SKM-1 (cell line): ENCODE measurements around the gene ELMO1.

ENCODE experiments used
- DNase-seq: peaks from one replicate; lab custom pipeline; 2025; ENCODE audit not compliant: unreplicated experiment; lab: John Stamatoyannopoulos, UW

The ELMO1 gene

GRCh38 chr7:37037286-37037685 lies 411.4 kb downstream of the ELMO1 start:
- no peak for DNase-seq

GRCh38 chr7:37035631-37036030 lies 413.0 kb downstream of the ELMO1 start:
- no peak for DNase-seq

- no peak for DNase-seq
These were observed 415.5 kb downstream of the ELMO1 start for GRCh38 chr7:37033141-37033540.

GRCh38 chr7:37032258-37032601 lies 416.4 kb downstream of the ELMO1 start:
- no peak for DNase-seq

GRCh38 chr7:37031571-37032257 lies 416.9 kb downstream of the ELMO1 start:
- DNase-seq, result no peak

GRCh38 chr7:37028909-37029440 lies 419.7 kb downstream of the ELMO1 start:
- DNase-seq, result no peak

GRCh38 chr7:37027557-37028341 lies 420.9 kb downstream of the ELMO1 start:
- no peak for DNase-seq

- no peak for DNase-seq
These were observed 421.6 kb downstream of the ELMO1 start for GRCh38 chr7:37027104-37027503.

GRCh38 chr7:37018954-37019353 lies 429.7 kb downstream of the ELMO1 start:
- no peak for DNase-seq

- no peak for DNase-seq
These were observed 432.4 kb downstream of the ELMO1 start for GRCh38 chr7:37016064-37016878.

- DNase-seq, result no peak
These were observed 433.2 kb downstream of the ELMO1 start for GRCh38 chr7:37015353-37016034.

GRCh38 chr7:37013771-37014170 lies 434.9 kb downstream of the ELMO1 start:
- no peak for DNase-seq

GRCh38 chr7:37011151-37011890 lies 437.3 kb downstream of the ELMO1 start:
- no peak for DNase-seq

- no peak for DNase-seq
These were observed 439.5 kb downstream of the ELMO1 start for GRCh38 chr7:37009125-37009675.

GRCh38 chr7:37007691-37008090 lies 441.0 kb downstream of the ELMO1 start:
- DNase-seq, result no peak

- no peak for DNase-seq
These were observed 441.4 kb downstream of the ELMO1 start for GRCh38 chr7:37007268-37007667.

- no peak for DNase-seq
These were observed 441.9 kb downstream of the ELMO1 start for GRCh38 chr7:37006764-37007163.

GRCh38 chr7:37000511-37000910 lies 448.2 kb downstream of the ELMO1 start:
- no peak for DNase-seq

- DNase-seq, result no peak
These were observed 448.8 kb downstream of the ELMO1 start for GRCh38 chr7:36999626-37000485.
